ENCODE measurements around the gene PHACTR2.

DNA sequence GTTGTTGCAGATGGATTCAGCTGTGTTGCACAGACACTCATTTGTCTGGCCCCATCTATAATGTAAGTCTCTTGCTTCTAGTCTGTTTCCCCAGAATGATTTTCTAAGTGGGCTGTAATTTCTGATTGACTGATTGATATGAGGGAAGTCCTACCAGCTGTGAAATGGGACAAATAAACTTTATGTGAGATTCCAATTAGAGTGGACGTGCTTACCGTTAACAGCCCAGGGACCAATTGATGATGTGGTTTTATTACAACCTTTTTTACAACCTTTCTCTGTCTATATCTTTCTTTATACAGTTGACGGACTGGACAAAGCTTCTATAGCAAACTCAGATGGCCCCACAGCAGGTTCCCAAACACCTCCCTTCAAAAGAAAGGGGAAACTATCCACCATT lies 33.9 kb downstream of the PHACTR2 start:
- TF ChIP-seq, protein P1, sequence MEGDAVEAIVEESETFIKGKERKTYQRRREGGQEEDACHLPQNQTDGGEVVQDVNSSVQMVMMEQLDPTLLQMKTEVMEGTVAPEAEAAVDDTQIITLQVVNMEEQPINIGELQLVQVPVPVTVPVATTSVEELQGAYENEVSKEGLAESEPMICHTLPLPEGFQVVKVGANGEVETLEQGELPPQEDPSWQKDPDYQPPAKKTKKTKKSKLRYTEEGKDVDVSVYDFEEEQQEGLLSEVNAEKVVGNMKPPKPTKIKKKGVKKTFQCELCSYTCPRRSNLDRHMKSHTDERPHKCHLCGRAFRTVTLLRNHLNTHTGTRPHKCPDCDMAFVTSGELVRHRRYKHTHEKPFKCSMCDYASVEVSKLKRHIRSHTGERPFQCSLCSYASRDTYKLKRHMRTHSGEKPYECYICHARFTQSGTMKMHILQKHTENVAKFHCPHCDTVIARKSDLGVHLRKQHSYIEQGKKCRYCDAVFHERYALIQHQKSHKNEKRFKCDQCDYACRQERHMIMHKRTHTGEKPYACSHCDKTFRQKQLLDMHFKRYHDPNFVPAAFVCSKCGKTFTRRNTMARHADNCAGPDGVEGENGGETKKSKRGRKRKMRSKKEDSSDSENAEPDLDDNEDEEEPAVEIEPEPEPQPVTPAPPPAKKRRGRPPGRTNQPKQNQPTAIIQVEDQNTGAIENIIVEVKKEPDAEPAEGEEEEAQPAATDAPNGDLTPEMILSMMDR (IDR thresholded peaks at IDR 0.05): no peak
- TF ChIP-seq ZFX (IDR thresholded peaks at IDR 0.05; ENCODE audit: borderline replicate concordance): no peak

Data from 22Rv1 (cell line).